Keratinocyte (primary cell): ENCODE results near the gene SREBF1. TPM values are rescaled to one million over a fixed set of nuclear protein-coding genes. Genes with fewer than 3 reads are reported as not detected.

ENCODE experiments used
- DNase-seq: peaks from one replicate; pipeline ENCODE4 v3.0.0-alpha.2; 2011; ENCODE audit warnings: low read depth, missing footprints, low spot score
- FAIRE-seq: peaks from 2 replicates; lab custom pipeline; 2011; peaks lifted over from hg19 to GRCh38; lab: Jason Lieb, UNC
- H2AFZ ChIP-seq: 2 replicates; pipeline ENCODE4 v1.6.0; 2012; ENCODE audit warnings: low read length, control low read depth, inconsistent platforms; ENCODE audit not compliant: control insufficient read depth
- H3K27ac ChIP-seq: 2 replicates; pipeline ENCODE4 v1.5.1; 2011; ENCODE audit warnings: low read length; ENCODE audit not compliant: control insufficient read depth, insufficient read depth
- H3K27me3 ChIP-seq: 3 replicates; pipeline ENCODE4 v1.6.0; 2011; ENCODE audit warnings: low read length; ENCODE audit not compliant: control insufficient read depth, insufficient read depth; ENCODE audit errors: extremely low read depth
- H3K36me3 ChIP-seq, 2 experiments: 2 replicates in 1 of 2; 3 replicates in 1 of 2; pipeline ENCODE4 v1.5.1; 2011; ENCODE audit warnings: low read length in 2 of 2, mild to moderate bottlenecking in 1 of 2; ENCODE audit not compliant: control insufficient read depth in 2 of 2, insufficient read depth in 2 of 2; ENCODE audit errors: extremely low read depth in 1 of 2
- H3K4me1 ChIP-seq: 3 replicates; pipeline ENCODE4 v1.5.1; 2011; ENCODE audit warnings: low read length; ENCODE audit not compliant: control insufficient read depth, insufficient read depth; ENCODE audit errors: extremely low read depth
- H3K4me2 ChIP-seq: 3 replicates; pipeline ENCODE4 v1.6.0; 2011; ENCODE audit warnings: low read depth, low read length; ENCODE audit not compliant: control insufficient read depth, insufficient read depth; ENCODE audit errors: extremely low read depth
- H3K4me3 ChIP-seq, 3 experiments: fragments of 200-600 bp in 1 of 3; sonication (generic) in 1 of 3; 2 replicates in 2 of 3; 3 replicates in 1 of 3; pipeline ENCODE4 v1.5.1; 2011 to 2016; ENCODE audit warnings: low read length in 3 of 3, mild to moderate bottlenecking in 3 of 3, control low read depth in 2 of 3, inconsistent platforms in 1 of 3, low read depth in 1 of 3, mixed read lengths in 1 of 3, mixed run types in 1 of 3, moderate library complexity in 1 of 3; ENCODE audit not compliant: control insufficient read depth in 2 of 3, insufficient read depth in 2 of 3; ENCODE audit errors: extremely low read depth in 1 of 3
- H3K79me2 ChIP-seq: 2 replicates; pipeline ENCODE4 v1.6.0; 2012; ENCODE audit warnings: low read length; ENCODE audit not compliant: control insufficient read depth, insufficient read depth
- H3K9ac ChIP-seq: 3 replicates; pipeline ENCODE4 v1.6.0; 2011; ENCODE audit warnings: low read length; ENCODE audit not compliant: control insufficient read depth, insufficient read depth; ENCODE audit errors: extremely low read depth
- H3K9me1 ChIP-seq: 3 replicates; pipeline ENCODE4 v1.6.0; 2011; ENCODE audit warnings: low read length; ENCODE audit not compliant: control insufficient read depth, insufficient read depth; ENCODE audit errors: extremely low read depth
- H3K9me3 ChIP-seq: 2 replicates; pipeline ENCODE4 v1.5.1; 2012; ENCODE audit warnings: low read depth, low read length; ENCODE audit not compliant: control insufficient read depth
- H4K20me1 ChIP-seq: 3 replicates; pipeline ENCODE4 v1.6.0; 2011; ENCODE audit warnings: low read length; ENCODE audit not compliant: control insufficient read depth, insufficient read depth; ENCODE audit errors: extremely low read depth
- EZH2 ChIP-seq: IDR thresholded peaks from one replicate; pipeline ENCODE4 v1.6.1; 2012; ENCODE audit warnings: inconsistent platforms, mild to moderate bottlenecking, low read length, moderate library complexity
- dilution Hi-C: fragments of 300-500 bp; cut with MboI; formaldehyde crosslinking; loops from one replicate; pipeline ENCODE4 v1.7.0; 2020; ENCODE audit warnings: low sequenced_read_pairs; ENCODE audit not compliant: extremely low pct_ligation_motif_present
- polyA plus RNA-seq, 5 experiments: library from polyadenylated mRNA; depleted of rRNA in 3 of 5; stranded (reverse) in 3 of 5; stranded (forward) in 1 of 5; unstranded in 1 of 5; fragments of >200 nt; gene quantifications; 1 replicate in 1 of 5; 2 replicates in 3 of 5; 3 replicates in 1 of 5; pipeline versions ENCODE4 v1.2.1 to v1.2.3, GENCODE V29; 2011 to 2012; ENCODE audit warnings: missing spikeins in 2 of 5, low read depth in 1 of 5, low replicate concordance in 1 of 5
- TF ChIP-seq, protein P1 (sequence below), 3 experiments: IDR thresholded peaks in 1 of 3; conservative IDR thresholded peaks in 1 of 3; optimal IDR thresholded peaks in 1 of 3; 2 replicates in 2 of 3; 3 replicates in 1 of 3; pipeline versions ENCODE3 to v1.5.1; 2011; ENCODE audit warnings: low read length in 3 of 3, mild to moderate bottlenecking in 3 of 3, moderate library complexity in 2 of 3, control low read depth in 1 of 3, inconsistent platforms in 1 of 3; ENCODE audit not compliant: insufficient read depth in 2 of 3; ENCODE audit errors: extremely low read depth in 1 of 3

The SREBF1 gene
- polyA plus RNA-seq, 1 donor (not counting 4 experiments of a cell fraction or from before 2014, with no cell fraction given): 51.7 TPM

DNA sequence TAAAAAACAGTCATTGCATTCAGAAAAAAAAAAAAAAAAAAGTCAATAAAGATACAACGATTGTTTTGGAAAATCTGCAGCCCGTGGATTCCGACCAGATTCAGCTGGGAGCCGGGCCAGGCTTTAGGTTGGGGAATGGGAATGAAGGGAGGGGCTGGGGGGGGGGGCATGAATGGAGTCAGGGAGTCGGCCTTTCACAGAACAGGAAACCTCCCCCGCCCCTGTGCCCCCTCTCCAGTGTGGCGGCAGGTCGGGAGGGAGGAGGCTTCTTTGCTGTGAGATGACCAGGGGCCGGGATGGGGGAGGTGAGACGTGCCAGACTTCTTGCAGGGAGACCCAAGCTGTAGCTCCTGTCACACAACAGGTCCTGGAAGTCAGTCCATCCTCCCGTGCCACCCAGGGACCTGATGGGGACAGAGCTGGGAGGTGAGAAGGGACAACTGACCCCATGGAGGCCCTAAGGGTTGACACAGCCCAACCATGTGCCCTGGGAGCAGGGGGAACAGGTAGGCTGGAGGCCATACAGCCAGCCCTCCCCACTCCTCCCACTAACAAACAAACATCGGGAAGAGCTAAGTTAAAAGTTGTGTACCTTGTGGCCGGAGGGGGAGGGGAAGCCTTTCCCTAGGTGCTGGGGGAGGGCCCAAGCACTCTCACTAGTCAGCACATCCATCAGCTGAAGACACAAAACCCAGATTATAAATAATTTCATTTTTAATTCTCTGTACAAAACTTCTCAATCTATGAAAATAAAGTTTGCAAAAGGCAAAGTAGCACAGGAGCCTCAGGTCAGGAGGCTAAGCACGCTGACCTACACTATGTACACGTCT lies 25.2 kb downstream of the SREBF1 start:
- dilution Hi-C loops: no loop called here
- no peaks in the 10 kb centered on the region for H3K9me3 ChIP-seq
- TF ChIP-seq, protein P1, sequence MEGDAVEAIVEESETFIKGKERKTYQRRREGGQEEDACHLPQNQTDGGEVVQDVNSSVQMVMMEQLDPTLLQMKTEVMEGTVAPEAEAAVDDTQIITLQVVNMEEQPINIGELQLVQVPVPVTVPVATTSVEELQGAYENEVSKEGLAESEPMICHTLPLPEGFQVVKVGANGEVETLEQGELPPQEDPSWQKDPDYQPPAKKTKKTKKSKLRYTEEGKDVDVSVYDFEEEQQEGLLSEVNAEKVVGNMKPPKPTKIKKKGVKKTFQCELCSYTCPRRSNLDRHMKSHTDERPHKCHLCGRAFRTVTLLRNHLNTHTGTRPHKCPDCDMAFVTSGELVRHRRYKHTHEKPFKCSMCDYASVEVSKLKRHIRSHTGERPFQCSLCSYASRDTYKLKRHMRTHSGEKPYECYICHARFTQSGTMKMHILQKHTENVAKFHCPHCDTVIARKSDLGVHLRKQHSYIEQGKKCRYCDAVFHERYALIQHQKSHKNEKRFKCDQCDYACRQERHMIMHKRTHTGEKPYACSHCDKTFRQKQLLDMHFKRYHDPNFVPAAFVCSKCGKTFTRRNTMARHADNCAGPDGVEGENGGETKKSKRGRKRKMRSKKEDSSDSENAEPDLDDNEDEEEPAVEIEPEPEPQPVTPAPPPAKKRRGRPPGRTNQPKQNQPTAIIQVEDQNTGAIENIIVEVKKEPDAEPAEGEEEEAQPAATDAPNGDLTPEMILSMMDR (optimal IDR thresholded peaks at IDR 0.05 in 1 of 3, IDR thresholded peaks at IDR 0.05 in 1 of 3, conservative IDR thresholded peaks at IDR 0.05 in 1 of 3; ENCODE audit: extremely low read depth in 1 of 3, insufficient read depth in 2 of 3, low read length in 3 of 3): no peak
- no peak for TF ChIP-seq EZH2
- H3K4me2 ChIP-seq: no peak overlapping the region
- peaks cover 30 to 36% of the 10 kb centered on the region in 2 experiments for H3K36me3 ChIP-seq
- no peaks in the 10 kb centered on the region for H3K9me1 ChIP-seq
- no peak overlapping the region for H3K27ac ChIP-seq
- FAIRE-seq: no peak
- H2AFZ ChIP-seq: no peak overlapping the region
- H3K9ac ChIP-seq: no peak overlapping the region
- no peak overlapping the region for H3K4me3 ChIP-seq
- H3K79me2 ChIP-seq: peaks cover 3% of the 10 kb centered on the region
- DNase-seq: no peak
- peaks cover 7% of the 10 kb centered on the region for H3K4me1 ChIP-seq
- H3K27me3 ChIP-seq: no peaks in the 10 kb centered on the region
- H4K20me1 ChIP-seq: peaks cover 22% of the 10 kb centered on the region

DNA sequence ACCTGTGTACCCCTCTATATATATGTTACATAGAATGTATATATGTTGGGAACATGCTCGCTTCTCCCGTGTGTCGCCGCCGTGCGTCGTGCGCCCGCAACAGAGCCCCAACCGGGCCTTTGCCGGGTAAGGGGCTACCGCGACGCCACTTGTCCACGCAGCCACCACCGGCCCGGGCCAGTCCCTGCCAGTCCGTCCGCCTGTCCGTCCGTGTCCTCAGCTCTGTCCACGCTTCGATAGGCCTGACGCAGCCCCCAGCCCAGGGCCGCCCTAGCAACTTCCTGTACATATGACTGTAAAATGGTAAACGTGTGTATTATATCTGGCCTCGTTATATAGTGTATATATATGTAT lies 25.9 kb downstream of the SREBF1 start:
- Histone ChIP-seq H3K4me3 (no peak overlapping the region), H3K9ac (no peak overlapping the region), H3K9me3 (no peaks in the 10 kb centered on the region), H2AFZ (no peak overlapping the region), H3K36me3 (peaks cover 25 to 36% of the 10 kb centered on the region in 2 experiments), H3K4me1 (peaks cover 9% of the 10 kb centered on the region), H3K79me2 (peaks cover 3% of the 10 kb centered on the region), H3K4me2 (no peak overlapping the region), H4K20me1 (peaks cover 22% of the 10 kb centered on the region), H3K9me1 (no peaks in the 10 kb centered on the region), H3K27me3 (no peaks in the 10 kb centered on the region), H3K27ac (no peak overlapping the region)
- no peak for DNase-seq
- dilution Hi-C loops: no loop called here
- no peak for TF ChIP-seq EZH2
- TF ChIP-seq, protein P1 (optimal IDR thresholded peaks at IDR 0.05 in 1 of 3, IDR thresholded peaks at IDR 0.05 in 1 of 3, conservative IDR thresholded peaks at IDR 0.05 in 1 of 3; ENCODE audit: extremely low read depth in 1 of 3, insufficient read depth in 2 of 3, low read length in 3 of 3): no peak
- FAIRE-seq: no peak
